ENCODE results near the gene A1CF.
"Not testable (repeated sequence)": the region's sequence is repeated elsewhere in the genome, so short reads cannot be mapped to it uniquely, and the experiment has no call there.

GRCh38 chr10:50772042-50772441 lies 113.4 kb downstream of the A1CF start:
- TF ChIP-seq EZH2phosphoT487 (IDR thresholded peaks at IDR 0.05; ENCODE audit: insufficient read depth, low read depth); EZH2 (IDR thresholded peaks at IDR 0.05; ENCODE audit: insufficient read depth, poor library complexity, severe bottlenecking): not testable (repeated sequence)

Measured in GM23248 (cell line).